Ovary (tissue), 9 donors: ENCODE measurements around the gene CTBP2. TPM values are rescaled to one million over a fixed set of nuclear protein-coding genes. Genes with fewer than 3 reads are reported as not detected.
A peak's percentile ranks its signal among the peaks of the same experiment; 100 is the strongest.
"Not testable (repeated sequence)": the region's sequence is repeated elsewhere in the genome, so short reads cannot be mapped to it uniquely, and the experiment has no call there.

ENCODE experiments used
- DNase-seq, 5 donors: peaks; one replicate each; pipeline ENCODE4 v3.0.0-alpha.2; 2019 to 2020
- H3K27ac ChIP-seq, 2 donors: fragments of 200-600 bp; one replicate each; pipeline versions ENCODE4 v1.5.1 to v1.8.0; 2019 to 2022
- H3K27me3 ChIP-seq: fragments of 200-600 bp; one replicate; pipeline ENCODE4 v1.8.0; 2022
- H3K36me3 ChIP-seq: fragments of 200-600 bp; sonication (generic); one replicate; pipeline ENCODE4 v1.5.1; 2019
- H3K4me1 ChIP-seq: one replicate; pipeline ENCODE4 v1.8.1; 2013; ENCODE audit warnings: mild to moderate bottlenecking, moderate library complexity; ENCODE audit not compliant: insufficient read depth
- H3K4me3 ChIP-seq: fragments of 200-600 bp; sonication (generic); one replicate; pipeline ENCODE4 v1.5.1; 2017
- H3K9me3 ChIP-seq, 2 donors: fragments of 200-600 bp in 1 of 2; sonication (generic) in 1 of 2; one replicate each; pipeline versions ENCODE4 v1.5.1 to v1.8.1; 2013 to 2019; ENCODE audit warnings: mild to moderate bottlenecking in 1 of 2, moderate library complexity in 1 of 2
- CTCF ChIP-seq, 3 donors: fragments of 450-650 bp in 2 of 3; fragments of 200-600 bp in 1 of 3; IDR thresholded peaks; one replicate each; pipeline versions ENCODE4 v1.5.1 to v1.8.0; 2016 to 2022; ENCODE audit warnings: antibody characterized with exemption in 3 of 3, mild to moderate bottlenecking in 1 of 3
- EP300 ChIP-seq: sonication (generic); formaldehyde crosslinking; IDR thresholded peaks from one replicate; pipeline ENCODE4 v1.6.1; 2017; ENCODE audit warnings: antibody characterized with exemption
- POLR2A ChIP-seq: fragments of 450-650 bp; IDR thresholded peaks from one replicate; pipeline ENCODE4 v1.6.1; 2017; ENCODE audit warnings: antibody characterized with exemption, mild to moderate bottlenecking, moderate library complexity
- WGBS, 3 donors: extraction: QIAGEN DNeasy Blood & Tissue Kit in 1 of 3; methylation state at CpG; one replicate each; pipeline versions ENCODE4 v1.1.5 to v1.1.7; 2013 to 2017; 5-methylcytosine and 5-hydroxymethylcytosine counted together
- intact Hi-C, 4 donors: fragments of 100-400 bp; cut with DNase I; formaldehyde crosslinking; loops; one replicate each; pipeline versions ENCODE4 v1.11.0 to v1.15.1; 2022 to 2023
- polyA plus RNA-seq, 2 donors: library from polyadenylated mRNA; stranded (reverse); fragments of 200-250 nt in 1 of 2; fragments of 350-450 nt in 1 of 2; fragmentation: Illumina TruSeq in 1 of 2; extraction: RNeasy Lipid Tissue Mini Kit (QIAGEN cat#74804) in 1 of 2; gene quantifications; one replicate each; pipeline ENCODE4 v1.2.3, GENCODE V29; 2013 to 2014
- total RNA-seq, 7 donors: library from RNA; depleted of rRNA in 2 of 7; stranded (reverse); fragments of >200 nt in 2 of 7; fragmentation: NEBNext Ultra II Directional in 3 of 7; extraction: Animal tissue kit (Norgen Biotek cat#: 25700) in 3 of 7; gene quantifications; one replicate each; pipeline versions ENCODE4 v1.1.0 to v1.2.4, GENCODE V29; 2016 to 2023
- donor health status: DM: no; HTN: no; CAD: no; lungs with moderate emphysema.
- donor health status: DM: no; HTN: no; CAD: no.
- donor health status: Bipolar disorder and iron deficiency.
- donor health status: DM: yes; HTN: yes; CAD: no.
- donor health status: DM: no; HTN: no; CAD: no.
- donor health status: DM: yes; HTN: yes; CAD: no.

CTBP2 gene
- total and polyA plus RNA-seq, 9 donors = 25.3 to 107 (median 69.5) TPM

GRCh38 chr10:125060826-125061556 is 99.4 kb downstream of the CTBP2 start:
- Histone ChIP-seq H3K27me3 (no peaks in the 10 kb centered on the region), H3K9me3 (no peaks in the 10 kb centered on the region), H3K27ac (peak overlapping the region; percentile 84), H3K4me3 (no peak overlapping the region), H3K4me1 (peaks cover 62% of the 10 kb centered on the region), H3K36me3 (no peaks in the 10 kb centered on the region)
- TF ChIP-seq CTCF (IDR thresholded peaks at IDR 0.05) (peak; percentile 77 to 91 (median 86)), POLR2A (no peak)
- 3 to 6% (median 5%) methylated on average over 21 of the region's 21 CpGs for WGBS, 3 donors
- intact Hi-C loops = loop anchor here in 3 of 4 donors (5.0 to 10.0 kb wide), 4 partner anchors 84 to 526 kb away; no protein-coding TSS in a partner anchor
- peak; percentile 82 to 90 (median 89) for DNase-seq

GRCh38 chr10:125060482-125060825 is 99.9 kb downstream of the CTBP2 start:
- Histone ChIP-seq H3K4me1 (peaks cover 63% of the 10 kb centered on the region), H3K27ac (peak overlapping the region; percentile 84), H3K9me3 (no peaks in the 10 kb centered on the region), H3K27me3 (no peaks in the 10 kb centered on the region), H3K4me3 (no peak overlapping the region), H3K36me3 (no peaks in the 10 kb centered on the region)
- no peak for TF ChIP-seq POLR2A
- TF ChIP-seq EP300 = no peak
- TF ChIP-seq CTCF (IDR thresholded peaks at IDR 0.05) = no peak
- WGBS, 3 donors = 11 to 13% (median 12%) methylated on average over 9 of the region's 9 CpGs
- DNase-seq = no peak
- intact Hi-C loops = loop anchor here in 3 of 4 donors (5.0 to 10.0 kb wide), 4 partner anchors 84 to 526 kb away; no protein-coding TSS in a partner anchor

GRCh38 chr10:125060026-125060425 is 100.3 kb downstream of the CTBP2 start:
- no peak overlapping the region for H3K4me3 ChIP-seq
- intact Hi-C loops = loop anchor here in 3 of 4 donors (5.0 to 10.0 kb wide), 4 partner anchors 85 to 525 kb away; no protein-coding TSS in a partner anchor
- 25 to 30% (median 27%) methylated on average over 10 of the region's 10 CpGs for WGBS, 3 donors
- H3K4me1 ChIP-seq = peaks cover 63% of the 10 kb centered on the region
- H3K27ac ChIP-seq = peak overlapping the region; percentile 98
- no peaks in the 10 kb centered on the region for H3K9me3 ChIP-seq
- H3K27me3 ChIP-seq = no peaks in the 10 kb centered on the region
- TF ChIP-seq CTCF (IDR thresholded peaks at IDR 0.05) = no peak
- no peak for TF ChIP-seq EP300
- no peak for TF ChIP-seq POLR2A
- DNase-seq = peak in 1 of 5 donors; percentile 18
- no peaks in the 10 kb centered on the region for H3K36me3 ChIP-seq

- intact Hi-C loops = loop anchor here in 3 of 4 donors (10.0 kb wide), 4 partner anchors 65 to 525 kb away; no protein-coding TSS in a partner anchor
- not testable (repeated sequence) for H3K27me3 ChIP-seq, H3K4me3 ChIP-seq, H3K36me3 ChIP-seq, H3K9me3 ChIP-seq
- peaks cover 65% of the 10 kb centered on the region for H3K4me1 ChIP-seq
- peak overlapping the region; percentile 98 for H3K27ac ChIP-seq
- peak in 2 of 5 donors; percentile 15 to 25 for DNase-seq
- WGBS, 3 donors = 89 to 92% (median 91%) methylated on average over 8 of the region's 8 CpGs
Observed at GRCh38 chr10:125059348-125059747, 101.0 kb downstream of the CTBP2 start.
